GM21515 (cell line): Measurements from ENCODE around the gene MAGEC2.

Source experiments
- ATAC-seq: cut with Tn5 transposase; IDR thresholded peaks from one replicate; pipeline ENCODE4 v1.9.1; 2021; ENCODE audit not compliant: unreplicated experiment

MAGEC2 gene, protein sequence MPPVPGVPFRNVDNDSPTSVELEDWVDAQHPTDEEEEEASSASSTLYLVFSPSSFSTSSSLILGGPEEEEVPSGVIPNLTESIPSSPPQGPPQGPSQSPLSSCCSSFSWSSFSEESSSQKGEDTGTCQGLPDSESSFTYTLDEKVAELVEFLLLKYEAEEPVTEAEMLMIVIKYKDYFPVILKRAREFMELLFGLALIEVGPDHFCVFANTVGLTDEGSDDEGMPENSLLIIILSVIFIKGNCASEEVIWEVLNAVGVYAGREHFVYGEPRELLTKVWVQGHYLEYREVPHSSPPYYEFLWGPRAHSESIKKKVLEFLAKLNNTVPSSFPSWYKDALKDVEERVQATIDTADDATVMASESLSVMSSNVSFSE

DNA sequence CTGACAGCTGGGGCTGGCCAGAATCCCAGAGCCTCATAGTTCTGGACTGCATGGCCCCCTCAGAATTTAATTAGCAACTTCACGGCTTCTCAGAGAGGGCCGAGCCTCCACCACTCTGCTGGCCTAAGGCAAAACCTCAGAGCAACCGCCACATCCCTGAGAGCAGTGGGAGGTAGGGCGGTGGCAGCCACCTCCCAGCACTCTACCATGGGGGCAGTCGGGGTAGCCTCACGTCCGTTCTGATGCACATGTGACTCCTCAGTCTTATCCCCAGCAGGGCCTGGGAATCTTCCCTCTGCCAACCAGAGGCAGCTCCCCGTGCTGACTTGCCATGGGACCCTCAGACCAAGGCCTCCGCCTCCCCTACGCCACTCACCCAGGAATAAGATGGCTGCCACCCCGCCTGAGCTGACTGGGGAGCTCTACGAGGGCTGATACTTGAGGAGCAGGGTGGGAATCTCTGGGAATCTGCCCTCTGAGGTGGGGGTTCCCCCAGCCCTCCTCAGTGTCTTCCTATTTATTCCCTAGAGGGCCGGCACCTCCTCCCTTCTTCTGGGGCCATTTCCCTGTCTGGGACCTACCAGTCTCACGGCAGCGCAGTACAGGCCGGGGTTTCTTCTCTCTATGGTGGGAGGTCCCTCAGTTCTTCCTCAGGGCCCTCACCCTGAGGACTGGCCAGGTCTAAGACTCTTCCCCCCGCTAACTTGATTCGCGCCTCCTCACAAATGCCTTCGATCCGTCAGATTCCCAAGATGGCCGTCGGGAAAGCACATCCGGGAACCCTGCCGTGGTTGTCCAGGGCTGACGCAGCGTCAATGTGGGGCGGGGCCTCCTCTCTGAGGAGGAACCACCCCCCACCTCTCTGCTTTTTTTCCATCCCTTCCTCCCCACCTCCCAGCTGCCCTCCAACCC is at the start of gene MAGEC2:
TSS of gene MAGEC2 (minus strand) at position 769 of the 912 bp plus-strand sequence. CDS start 1,303 bp downstream, outside the sequence.
- ATAC-seq: no peak

DNA sequence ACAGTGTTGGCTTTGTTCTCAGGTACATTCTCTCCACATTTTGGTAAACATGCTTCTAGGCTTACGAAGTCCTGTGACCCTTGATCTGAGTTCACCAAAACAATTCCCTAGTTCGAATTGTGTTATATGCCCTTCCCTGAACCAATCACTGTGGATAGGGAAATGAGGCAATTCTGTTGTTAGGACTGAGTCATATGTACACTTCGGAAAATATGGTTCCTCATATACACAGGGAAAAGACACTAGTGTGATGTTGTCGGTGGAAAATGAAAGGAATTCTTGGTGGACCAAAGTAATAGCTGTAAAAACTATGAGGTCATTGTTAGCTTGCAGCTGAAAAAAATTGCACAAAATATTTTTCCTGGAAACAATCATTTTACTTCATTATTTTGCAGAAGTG is 46.6 kb upstream of the MAGEC2 start:
- ATAC-seq: no peak

DNA sequence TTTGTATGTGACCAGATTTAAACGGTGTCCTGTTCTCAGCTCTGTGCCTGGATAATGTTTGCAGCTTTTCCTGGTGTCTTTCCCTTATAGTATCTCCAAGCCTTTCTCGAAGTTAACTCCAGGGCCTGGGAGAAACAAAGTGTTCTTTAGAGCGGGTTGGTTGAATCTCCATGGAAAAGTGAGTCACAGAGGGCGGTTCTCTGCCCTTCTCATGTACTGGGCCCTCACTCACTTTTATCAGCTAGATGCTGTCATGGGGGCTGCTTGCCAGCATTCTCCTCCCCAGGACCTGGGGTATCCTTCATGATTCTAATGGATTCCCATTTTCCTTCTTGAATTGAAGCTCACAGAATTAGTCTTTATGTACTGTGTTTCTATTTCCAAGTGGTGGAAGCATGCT is 46.1 kb upstream of the MAGEC2 start:
- no peak for ATAC-seq

DNA sequence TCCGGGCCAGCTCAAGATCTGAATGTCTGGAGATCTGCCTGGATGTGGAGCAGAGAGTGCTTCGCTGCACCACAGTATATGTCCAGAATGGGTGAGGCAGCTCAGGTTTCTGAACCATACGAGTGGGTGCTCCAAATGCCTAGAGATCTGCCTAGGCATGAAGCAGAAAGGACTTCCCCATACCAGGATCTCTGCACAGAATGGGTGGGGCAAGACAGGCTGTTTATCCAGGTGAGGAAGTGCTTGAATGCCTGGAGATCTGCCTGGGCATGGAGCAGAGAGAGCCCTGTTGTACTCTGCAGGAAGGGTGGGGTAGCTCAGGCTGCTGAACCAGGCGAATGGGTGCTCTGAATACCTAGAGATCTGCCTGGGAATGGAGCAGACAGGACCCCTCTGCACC is 45.4 kb upstream of the MAGEC2 start:
- no peak for ATAC-seq

DNA sequence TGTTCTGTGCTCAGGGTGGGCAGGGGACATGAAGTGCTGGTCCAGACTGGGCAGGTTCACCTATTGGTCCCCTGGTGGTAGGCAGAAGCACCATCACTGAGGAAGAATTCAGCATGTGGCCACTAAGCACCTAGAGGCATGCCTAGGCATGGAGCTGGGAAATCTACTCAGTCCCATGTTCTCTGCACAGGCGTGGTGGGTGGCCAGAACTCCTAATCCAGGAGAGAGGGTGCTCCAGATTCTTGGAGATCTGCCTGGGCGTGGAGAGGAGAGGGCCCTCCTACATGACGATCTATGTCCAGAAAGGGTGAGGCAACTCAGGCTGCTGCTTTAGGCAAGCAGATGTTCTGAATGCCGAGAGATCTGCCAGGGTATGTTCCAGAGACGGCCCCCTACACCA is 44.6 kb upstream of the MAGEC2 start:
- ATAC-seq: no peak

DNA sequence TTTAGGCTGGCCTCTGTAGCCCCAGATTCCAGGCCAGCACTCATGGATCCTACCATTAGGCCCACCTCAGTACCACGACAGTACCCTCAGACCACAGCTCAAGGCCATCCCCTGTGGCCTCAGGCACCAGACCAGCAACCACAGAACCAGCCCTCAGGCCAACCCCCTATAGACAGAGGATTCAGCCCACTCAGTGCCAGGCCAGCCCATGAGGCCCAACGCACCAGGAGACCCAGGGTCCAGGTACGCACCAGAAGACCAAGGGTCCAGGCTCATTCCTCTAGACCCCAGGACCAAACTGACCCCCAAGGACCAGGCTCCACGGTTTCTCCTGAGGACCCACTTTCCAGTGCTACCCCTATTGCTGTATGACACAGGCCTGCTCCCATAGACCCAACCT is 39.5 kb upstream of the MAGEC2 start:
- no peak for ATAC-seq

DNA sequence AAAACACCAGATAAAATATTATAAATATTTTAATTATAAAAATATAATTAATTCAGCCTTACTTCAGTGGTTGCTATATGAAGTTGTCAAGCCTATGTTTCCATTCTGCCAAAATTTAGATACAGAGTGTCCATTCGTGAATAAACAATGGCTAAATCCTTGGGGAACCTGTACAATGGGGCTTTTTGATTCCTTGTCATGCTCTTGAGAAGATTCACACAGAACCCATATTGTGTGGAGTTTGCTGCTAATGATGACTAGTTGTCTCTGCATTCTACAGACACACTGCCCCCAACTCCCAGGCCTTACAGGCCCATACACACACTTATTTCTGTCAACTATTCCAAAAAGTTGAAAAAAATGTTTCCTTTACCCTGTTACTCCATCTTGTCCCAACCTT is 33.4 kb upstream of the MAGEC2 start:
- no peak for ATAC-seq

DNA sequence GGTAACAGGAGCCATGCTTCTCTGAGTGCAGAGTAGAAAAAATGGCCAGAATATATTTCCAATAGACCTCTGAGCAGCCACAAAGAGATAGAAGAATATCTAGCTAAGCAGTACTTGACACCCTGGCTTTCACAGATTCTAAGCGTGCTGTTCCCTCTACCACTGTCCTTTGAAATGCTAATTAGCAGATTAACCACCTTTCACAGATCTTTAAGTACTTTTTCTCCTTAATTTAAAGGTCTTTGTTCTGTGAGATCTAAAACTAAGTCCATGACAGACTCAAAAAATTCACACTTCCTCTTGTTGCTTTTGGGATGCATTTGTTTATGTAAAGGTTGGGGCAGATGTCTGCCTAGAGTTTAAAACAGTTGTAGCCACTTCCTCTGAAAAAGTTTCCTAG is 28.3 kb upstream of the MAGEC2 start:
- ATAC-seq: no peak

DNA sequence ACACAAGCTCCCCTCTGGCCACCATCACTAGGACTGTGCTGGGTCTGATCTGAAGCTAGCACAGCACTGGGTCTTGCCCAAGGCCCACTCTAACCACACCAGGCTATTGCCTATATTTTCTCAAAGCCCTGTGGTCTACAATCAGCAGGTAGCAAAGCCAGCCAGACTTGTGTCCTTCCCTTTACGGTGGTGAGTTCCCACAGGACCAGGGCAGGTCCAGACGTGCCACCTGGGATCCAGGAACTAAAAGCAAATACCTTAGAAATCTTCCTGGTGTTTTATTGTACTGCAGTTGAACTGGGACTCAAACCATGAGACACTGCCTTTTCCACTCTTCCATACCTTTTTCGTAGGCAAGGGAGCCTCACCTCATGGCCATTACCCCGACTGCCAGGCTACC is 9.0 kb upstream of the MAGEC2 start:
- ATAC-seq: no peak

DNA sequence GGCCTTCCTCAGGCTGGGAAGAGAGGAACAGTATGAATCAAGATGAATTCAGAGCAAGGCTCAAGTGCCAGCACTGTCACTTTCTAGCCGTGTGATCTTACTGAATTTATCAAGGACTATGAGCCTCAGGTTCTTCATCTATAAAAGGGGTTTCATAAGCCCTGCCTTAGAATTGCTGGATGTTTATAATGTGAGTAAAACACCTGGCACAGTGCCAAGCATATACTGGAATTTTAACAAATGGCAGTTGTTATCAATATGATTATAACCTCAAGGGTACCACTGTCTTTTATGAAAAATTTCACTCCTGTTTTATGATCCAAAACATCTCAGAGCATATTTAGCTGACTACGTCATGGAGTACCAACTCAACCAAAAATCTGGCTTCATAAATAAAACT is 4.0 kb downstream of the MAGEC2 start:
- ATAC-seq: no peak

DNA sequence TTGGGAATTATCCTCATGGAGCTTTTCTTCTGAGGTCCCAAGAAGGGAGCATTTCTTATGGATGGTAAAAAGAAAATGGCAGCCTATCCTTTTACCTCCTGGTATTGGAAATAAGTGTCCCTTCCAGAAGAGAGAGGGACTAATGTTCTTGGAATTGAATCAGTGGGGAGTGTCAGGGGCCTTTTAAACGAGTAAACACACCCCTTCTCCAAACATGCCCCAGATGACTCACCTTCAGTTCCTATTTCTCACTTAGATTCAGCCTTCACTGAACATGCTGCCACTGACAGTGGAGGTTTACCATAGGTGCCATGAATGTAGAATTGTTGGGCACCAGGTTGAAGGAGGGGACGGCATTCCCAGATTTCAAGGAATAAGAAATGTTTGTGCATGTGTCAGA is 19.0 kb downstream of the MAGEC2 start:
- ATAC-seq: no peak

DNA sequence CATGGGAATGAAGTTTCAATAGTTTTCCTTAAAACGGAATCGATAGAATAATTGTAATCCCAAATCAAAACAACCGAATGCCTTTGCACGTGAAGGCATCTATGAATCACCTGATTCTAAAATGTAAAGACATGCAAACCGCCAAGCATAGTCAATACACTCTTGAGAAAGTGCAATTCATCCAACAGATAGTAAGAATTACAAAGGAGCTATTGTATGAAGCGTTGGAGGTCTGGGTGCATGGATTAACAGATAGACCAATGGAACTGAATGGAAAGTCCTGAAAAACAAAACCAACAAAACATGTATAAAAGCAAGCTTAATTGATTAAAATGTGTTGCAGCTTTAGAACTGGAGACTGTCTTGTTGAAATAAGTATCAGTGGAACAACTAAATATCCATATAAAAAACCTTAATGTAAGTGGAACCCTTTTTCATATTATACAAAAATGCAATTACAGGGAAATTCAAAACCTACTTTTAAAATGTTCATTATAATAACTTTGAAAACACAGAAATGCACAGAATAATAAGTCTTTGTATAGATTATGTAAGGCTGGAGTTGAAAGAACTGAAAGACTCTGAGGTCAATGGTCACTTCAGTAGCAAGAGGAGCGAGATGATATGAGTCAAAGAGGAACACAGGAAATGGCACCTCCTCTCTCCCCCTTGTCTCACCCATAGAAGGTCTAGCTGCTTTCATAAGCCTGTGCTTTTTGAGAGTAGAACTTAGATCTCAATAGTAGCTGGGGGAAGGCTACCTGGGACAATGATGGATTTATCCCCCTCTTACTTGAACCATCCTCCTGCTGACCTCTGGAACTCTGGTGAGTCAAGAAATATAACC is 20.1 kb downstream of the MAGEC2 start:
- ATAC-seq: no peak

DNA sequence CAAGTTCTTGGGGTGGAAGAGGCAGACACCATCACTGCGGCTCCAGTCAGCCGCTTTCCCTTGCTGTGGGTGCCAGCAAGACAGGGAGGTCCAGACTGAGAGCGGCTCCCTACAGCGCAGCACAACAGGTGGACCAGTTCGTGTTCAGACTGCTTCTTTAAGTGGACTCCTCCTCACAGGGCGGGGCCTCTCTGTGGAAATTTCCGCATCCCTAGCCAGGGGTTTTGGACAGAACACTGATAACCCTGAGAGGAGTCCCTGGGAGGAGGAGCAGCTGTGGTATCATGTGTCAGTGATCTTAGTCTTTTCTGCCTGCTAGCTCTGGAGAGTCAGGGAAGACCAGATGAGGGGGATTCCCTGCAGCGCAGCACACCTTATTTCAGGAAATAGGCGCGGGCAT is 48.5 kb downstream of the MAGEC2 start:
- ATAC-seq: no peak
